ENCODE measurements around the gene MRPS31. TPM values are rescaled to one million over a fixed set of nuclear protein-coding genes. Genes with fewer than 3 reads are reported as not detected.
A peak's percentile ranks its signal among the peaks of the same experiment; 100 is the strongest.
"Not testable (repeated sequence)": the region's sequence is repeated elsewhere in the genome, so short reads cannot be mapped to it uniquely, and the experiment has no call there.

MRPS31 gene
- polyA plus RNA-seq, 3 donors: 9.5 to 11.4 (median 11.3) TPM

DNA sequence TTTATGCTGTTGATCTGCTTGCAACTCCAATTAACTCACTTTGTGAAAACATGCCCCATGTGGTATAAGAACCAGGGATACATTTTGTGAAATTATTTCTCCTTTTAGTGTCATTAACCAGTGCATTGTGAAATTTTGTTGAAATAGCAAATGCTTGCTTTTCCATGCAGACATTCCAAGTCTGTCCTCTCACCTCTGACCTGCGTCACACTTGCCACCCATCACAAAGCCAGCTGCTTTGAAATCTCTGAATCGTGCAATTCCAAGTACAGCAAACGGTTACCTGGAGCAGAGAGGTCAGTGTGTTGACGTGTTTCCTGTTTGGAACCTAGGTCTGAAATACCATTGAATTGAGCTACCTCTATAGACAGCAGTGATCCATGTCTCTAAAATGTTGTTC lies 13.6 kb upstream of the MRPS31 start:
- 79% methylated on average over 3 of the region's 4 CpGs for WGBS (ENCODE audit: insufficient coverage)
- Histone ChIP-seq H3K9me3 (replicated peaks in 1 of 2; ENCODE audit: control insufficient read depth in 1 of 2, insufficient read depth in 1 of 2, low read length in 2 of 2) (no peaks in the 10 kb centered on the region), H3K9ac (ENCODE audit: insufficient read depth, low read length, poor library complexity, severe bottlenecking) (no peak overlapping the region), H3K36me3 (replicated peaks in 1 of 2; ENCODE audit: control insufficient read depth in 1 of 2, insufficient read depth in 2 of 2, low read length in 2 of 2) (no peaks in the 10 kb centered on the region), H2AFZ (ENCODE audit: insufficient read depth, low read depth, low read length, poor library complexity, severe bottlenecking) (no peak overlapping the region), H3K4me3 (replicated peaks in 1 of 3; ENCODE audit: low read depth in 2 of 3, low read length in 3 of 3) (no peak overlapping the region), H3K27me3 (ENCODE audit: control insufficient read depth in 2 of 2, insufficient read depth in 2 of 2, low read length in 2 of 2) (no peaks in the 10 kb centered on the region), H3K79me2 (ENCODE audit: insufficient read depth, low read length) (no peaks in the 10 kb centered on the region), H3K4me2 (replicated peaks; ENCODE audit: extremely low read depth, low read length, poor library complexity, severe bottlenecking) (peak overlapping the region; percentile 1), H3K4me1 (ENCODE audit: control insufficient read depth in 1 of 2, insufficient read depth in 2 of 2, low read length in 2 of 2) (peaks cover 49 to 50% of the 10 kb centered on the region in 2 donors), H3K27ac (ENCODE audit: low read depth in 1 of 2, low read length in 2 of 2) (no peak overlapping the region), H4K20me1 (ENCODE audit: insufficient read depth, low read length) (no peaks in the 10 kb centered on the region)
- Mint-ChIP-seq H3K9me3 (peaks cover 0 to 2% (median 0%) of the 10 kb centered on the region in 7 donors), H3K4me3 (peak overlapping the region; percentile 56 to 76), H3K27ac (peak overlapping the region in 4 of 7 donors; percentile 63 to 88 (median 75)), H3K27me3 (ENCODE audit: low read depth in 3 of 3) (no peaks in the 10 kb centered on the region), H3K4me1 (peaks cover 48% of the 10 kb centered on the region), H3K36me3 (no peaks in the 10 kb centered on the region)
- intact Hi-C loops (cut with micrococcal nuclease): loop anchor here in 1 of 2 donors (10.0 kb wide), 2 partner anchors 120 to 280 kb away; partner anchors contain the start of genes FOXO1 and WBP4
- DNase-seq: no peak
- TF ChIP-seq, protein P1, sequence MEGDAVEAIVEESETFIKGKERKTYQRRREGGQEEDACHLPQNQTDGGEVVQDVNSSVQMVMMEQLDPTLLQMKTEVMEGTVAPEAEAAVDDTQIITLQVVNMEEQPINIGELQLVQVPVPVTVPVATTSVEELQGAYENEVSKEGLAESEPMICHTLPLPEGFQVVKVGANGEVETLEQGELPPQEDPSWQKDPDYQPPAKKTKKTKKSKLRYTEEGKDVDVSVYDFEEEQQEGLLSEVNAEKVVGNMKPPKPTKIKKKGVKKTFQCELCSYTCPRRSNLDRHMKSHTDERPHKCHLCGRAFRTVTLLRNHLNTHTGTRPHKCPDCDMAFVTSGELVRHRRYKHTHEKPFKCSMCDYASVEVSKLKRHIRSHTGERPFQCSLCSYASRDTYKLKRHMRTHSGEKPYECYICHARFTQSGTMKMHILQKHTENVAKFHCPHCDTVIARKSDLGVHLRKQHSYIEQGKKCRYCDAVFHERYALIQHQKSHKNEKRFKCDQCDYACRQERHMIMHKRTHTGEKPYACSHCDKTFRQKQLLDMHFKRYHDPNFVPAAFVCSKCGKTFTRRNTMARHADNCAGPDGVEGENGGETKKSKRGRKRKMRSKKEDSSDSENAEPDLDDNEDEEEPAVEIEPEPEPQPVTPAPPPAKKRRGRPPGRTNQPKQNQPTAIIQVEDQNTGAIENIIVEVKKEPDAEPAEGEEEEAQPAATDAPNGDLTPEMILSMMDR (IDR thresholded peaks at IDR 0.05): no peak

DNA sequence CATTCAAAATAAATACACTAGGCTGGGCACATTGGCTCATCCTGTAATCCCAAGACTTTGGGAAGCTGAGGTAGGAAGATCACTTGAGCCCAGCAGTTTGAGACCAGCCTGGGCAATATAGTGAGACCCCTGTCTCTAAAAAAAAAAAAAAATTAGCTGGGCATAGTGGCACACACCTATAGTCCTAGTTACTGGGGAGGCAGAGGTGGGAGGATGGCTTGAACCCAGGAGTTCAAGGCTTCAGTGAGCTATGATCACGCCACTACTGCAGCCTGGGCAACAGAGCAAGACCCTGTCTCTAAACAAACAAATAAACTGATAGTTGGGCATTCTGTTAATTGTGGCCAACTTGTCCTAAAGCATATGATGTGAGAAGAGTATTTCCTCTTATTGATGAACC lies 12.0 kb upstream of the MRPS31 start:
- H3K4me3 ChIP-seq (replicated peaks in 1 of 3; ENCODE audit: low read depth in 2 of 3, low read length in 3 of 3); H3K4me2 ChIP-seq (replicated peaks; ENCODE audit: extremely low read depth, low read length, poor library complexity, severe bottlenecking); H3K9ac ChIP-seq (ENCODE audit: insufficient read depth, low read length, poor library complexity, severe bottlenecking); H3K36me3 Mint-ChIP-seq; DNase-seq; H3K9me3 Mint-ChIP-seq; H2AFZ ChIP-seq (ENCODE audit: insufficient read depth, low read depth, low read length, poor library complexity, severe bottlenecking); H3K27me3 ChIP-seq (ENCODE audit: control insufficient read depth in 2 of 2, insufficient read depth in 2 of 2, low read length in 2 of 2); H3K4me3 Mint-ChIP-seq; H3K36me3 ChIP-seq (replicated peaks in 1 of 2; ENCODE audit: control insufficient read depth in 1 of 2, insufficient read depth in 2 of 2, low read length in 2 of 2); H3K9me3 ChIP-seq (replicated peaks in 1 of 2; ENCODE audit: control insufficient read depth in 1 of 2, insufficient read depth in 1 of 2, low read length in 2 of 2); H4K20me1 ChIP-seq (ENCODE audit: insufficient read depth, low read length); H3K27me3 Mint-ChIP-seq (ENCODE audit: low read depth in 3 of 3); H3K79me2 ChIP-seq (ENCODE audit: insufficient read depth, low read length); H3K27ac ChIP-seq (ENCODE audit: low read depth in 1 of 2, low read length in 2 of 2): not testable (repeated sequence)
- H3K27ac Mint-ChIP-seq: peak overlapping the region in 2 of 7 donors; percentile 40 to 63
- peaks cover 44% of the 10 kb centered on the region for H3K4me1 Mint-ChIP-seq
- intact Hi-C loops (cut with micrococcal nuclease): loop anchor here in 1 of 2 donors (10.0 kb wide), 2 partner anchors 118 to 282 kb away; partner anchors contain the start of genes FOXO1 and WBP4
- no CpG with 5 or more reads among the region's 1 CpG for WGBS (ENCODE audit: insufficient coverage)
- peaks cover 42 to 43% of the 10 kb centered on the region in 2 donors for H3K4me1 ChIP-seq (ENCODE audit: control insufficient read depth in 1 of 2, insufficient read depth in 2 of 2, low read length in 2 of 2)

All from CD14-positive monocyte (primary cell).